Fibroblast of the conjunctiva (primary cell): ENCODE results near the gene CROCC2.

Experiments
- DNase-seq: peaks from one replicate; pipeline ENCODE4 v3.0.0-alpha.2; 2010; ENCODE audit warnings: low read depth

The CROCC2 gene

GRCh38 chr2:240956171-240956934 is 50.2 kb downstream of the CROCC2 start:
- DNase-seq: no peak

- DNase-seq: no peak
These were observed 51.0 kb downstream of the CROCC2 start for GRCh38 chr2:240956935-240957655.

- DNase-seq: no peak
These were observed 51.7 kb downstream of the CROCC2 start for GRCh38 chr2:240957656-240958365.

- DNase-seq: no peak
These were observed 52.5 kb downstream of the CROCC2 start for GRCh38 chr2:240958366-240959213.

DNA sequence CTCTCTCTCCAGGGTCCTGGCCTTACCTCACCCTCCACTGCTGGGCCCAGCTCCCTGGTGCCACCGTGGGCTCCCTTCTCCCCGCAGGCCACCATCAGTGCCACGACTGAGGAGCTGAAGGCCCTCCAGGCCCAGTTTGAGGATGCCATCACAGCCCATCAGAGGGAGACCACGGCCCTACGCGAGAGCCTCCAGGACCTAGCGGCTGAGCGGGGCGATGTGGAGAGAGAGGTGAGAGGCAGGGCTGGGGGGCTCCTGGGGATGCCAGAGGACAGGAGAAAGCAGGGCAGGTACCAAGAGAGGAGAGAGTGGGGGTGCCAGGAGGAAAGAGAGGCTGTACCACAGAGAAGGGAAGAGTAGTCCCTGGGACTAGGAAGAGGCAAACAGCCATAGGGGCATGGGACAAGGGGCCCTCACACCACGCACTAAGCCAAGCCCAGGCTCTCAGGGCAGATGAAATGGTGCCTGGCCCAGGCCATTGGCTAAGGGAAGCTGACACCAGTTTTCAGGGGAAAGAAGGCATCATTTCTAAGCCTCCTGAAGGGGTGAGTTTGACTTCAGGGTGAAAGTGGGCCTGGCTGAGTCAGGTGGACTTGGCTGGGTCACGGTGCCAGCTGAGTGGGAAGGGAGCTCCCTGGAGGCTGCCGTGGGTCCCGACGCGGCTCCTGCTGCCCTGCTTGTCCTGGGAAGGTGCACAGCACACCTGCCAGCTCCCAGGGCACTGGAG is 53.2 kb downstream of the CROCC2 start:
- no peak for DNase-seq

GRCh38 chr2:240959941-240960308 is 53.8 kb downstream of the CROCC2 start:
- no peak for DNase-seq

DNA sequence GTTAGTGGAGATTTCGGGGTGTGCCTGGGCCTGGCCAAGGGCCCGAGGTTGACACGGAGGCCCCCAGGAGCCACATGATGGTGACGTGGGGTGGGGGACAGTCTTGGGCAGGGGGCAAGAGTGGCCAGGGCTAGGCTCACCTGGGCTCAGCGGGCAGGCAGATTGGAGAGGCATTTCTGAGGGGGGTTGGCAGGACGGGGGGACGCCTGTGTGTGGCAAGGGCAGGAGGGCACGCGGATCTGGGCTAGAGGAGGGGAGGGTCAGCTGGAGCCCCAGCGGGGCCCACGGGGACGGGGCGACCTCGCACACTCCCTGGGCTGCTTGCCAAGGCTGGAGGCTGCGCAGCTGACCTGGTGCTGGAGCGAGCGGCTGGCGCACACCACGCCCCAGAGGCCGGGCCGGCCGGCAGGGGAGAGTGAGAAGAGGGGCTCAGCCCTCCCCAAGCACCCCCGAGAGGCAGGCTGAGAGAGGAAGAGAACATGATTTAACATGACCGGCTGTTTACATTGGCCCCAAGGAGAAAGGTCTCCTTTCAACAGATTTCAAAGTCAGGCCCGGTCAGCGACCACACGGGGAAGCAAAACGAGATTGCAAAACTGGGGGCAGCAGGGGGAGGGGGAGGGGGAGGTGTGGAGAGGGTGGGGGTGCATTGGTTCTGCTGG is 54.3 kb downstream of the CROCC2 start:
- peak; percentile 65 for DNase-seq

DNA sequence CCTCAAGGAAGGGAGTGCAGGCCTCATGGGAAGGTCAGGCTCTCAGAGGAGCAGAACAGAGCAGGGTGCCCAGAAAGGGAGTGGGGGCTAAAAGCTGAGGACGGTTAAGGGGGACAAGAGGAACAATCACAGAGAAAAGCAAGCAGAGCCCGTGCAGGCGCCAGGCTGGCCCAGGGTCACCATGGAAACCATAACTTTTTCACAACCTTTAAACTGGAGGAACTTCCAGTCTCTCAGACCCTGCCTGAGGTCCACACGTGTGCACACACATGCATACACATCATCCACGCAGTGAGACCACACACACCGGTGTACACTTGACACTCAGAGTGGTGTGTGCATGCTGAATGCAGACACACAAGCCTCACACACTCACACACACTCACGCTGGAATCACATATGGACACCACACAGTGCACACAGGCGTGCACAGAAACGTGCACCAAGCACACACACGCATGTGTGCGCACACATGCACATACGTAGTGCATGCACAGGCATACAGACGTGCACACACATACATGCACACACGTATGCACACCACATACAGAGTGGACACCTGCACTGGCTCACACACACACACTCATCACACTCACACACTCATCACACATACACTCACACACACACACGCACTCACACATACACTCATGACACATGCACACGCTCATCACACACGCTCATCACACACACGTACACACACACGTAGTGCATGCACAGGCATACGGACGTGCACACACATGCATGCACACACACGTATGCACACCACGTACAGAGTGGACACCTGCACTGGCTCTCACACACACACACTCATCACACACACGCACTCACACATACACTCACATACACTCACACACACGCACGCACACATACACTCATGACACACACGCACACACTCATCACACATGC is 55.1 kb downstream of the CROCC2 start:
- no peak for DNase-seq

DNA sequence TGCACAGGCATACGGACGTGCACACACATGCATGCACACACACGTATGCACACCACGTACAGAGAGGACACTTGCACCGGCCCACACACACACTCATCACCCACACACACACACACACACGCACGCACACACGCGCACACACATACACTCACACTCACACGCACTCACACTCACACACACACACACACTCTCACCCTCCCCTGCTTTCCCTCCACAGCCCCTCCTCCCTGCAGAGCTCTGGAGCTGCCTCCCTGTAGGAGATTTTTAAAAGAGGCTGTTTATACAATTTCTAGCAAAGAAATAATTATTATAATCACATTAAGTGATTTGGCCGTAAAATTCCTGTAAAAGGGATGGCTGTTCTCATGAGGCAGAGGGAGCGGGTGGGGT is 55.8 kb downstream of the CROCC2 start:
- DNase-seq: no peak

- no peak for DNase-seq
These were observed 56.3 kb downstream of the CROCC2 start for GRCh38 chr2:240962300-240963064.

DNA sequence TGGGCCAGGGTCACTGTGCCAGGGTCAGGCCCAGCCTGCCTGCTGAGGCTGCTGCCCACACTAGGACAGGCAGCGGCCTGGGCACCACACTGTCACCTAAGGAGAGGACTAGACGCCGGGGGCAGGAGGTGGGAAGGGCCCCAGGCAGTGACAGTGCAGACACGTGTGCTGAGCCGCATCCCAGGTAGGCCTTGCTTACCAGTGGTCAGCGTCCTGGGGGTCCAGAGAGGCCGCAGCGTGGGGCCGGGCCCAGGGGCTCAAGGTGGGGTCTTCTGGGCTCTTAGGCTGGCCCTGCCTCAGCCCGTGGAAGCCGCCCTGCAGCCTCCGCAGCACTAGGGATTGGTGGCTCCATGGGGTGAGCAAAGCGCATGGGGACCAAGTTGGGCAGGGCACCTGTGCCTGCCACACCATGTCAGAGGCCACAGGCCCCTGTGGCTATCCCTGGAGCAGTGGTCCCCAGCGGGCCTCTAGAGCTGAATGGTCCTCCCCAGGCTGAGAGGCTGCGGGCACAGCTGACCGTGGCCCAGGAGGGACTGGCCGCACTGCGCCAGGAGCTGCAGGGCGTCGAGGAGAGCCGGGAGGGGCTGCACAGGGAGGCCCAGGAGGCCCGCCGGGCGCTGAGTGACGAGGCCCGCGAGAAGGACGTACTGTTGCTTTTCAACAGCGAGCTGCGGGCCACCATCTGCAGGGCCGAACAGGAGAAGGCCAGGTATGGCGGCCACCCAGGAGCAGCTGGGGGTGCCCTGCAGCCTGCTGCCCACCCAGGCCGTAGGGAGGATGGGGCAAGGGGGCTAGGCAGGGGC is 57.1 kb downstream of the CROCC2 start:
- no peak for DNase-seq

DNA sequence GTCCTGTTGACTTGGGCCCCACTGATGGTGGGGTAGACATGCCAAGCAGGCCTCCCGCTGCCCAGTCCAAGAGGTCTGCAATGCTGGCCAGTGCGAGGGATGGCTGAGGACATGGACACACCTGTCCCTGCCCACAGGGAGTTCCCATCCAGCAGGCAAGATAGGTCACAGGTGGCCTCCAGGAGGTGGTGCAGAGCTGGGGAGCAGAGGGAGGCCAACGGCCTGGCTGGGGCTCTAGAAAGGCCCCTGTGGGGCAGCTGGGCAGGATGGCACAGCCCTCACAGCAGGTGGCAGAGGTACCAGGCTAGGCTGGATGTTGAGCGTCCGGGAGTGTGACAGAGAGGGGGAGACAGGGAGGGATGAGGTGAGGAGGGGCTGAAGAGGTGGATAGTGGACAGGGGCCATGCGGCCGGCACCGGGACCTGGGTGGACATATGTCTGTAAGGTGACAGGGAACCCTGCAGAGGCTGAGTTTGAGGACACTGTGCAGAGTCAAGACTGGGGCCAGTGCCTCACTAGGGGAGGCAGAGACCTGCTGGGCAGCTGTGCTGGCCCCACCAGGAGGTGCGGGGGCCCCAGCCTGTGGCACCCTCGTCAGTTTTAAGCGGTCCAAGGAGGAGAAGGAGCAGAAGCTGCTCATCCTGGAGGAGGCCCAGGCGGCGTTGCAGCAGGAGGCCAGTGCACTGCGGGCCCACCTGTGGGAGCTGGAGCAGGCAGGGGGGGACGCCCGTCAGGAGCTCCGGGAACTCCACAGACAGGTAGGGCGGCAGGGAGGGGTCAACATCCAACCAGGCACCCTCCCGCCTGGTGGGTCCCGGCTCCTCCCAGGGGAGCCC is 58.0 kb downstream of the CROCC2 start:
- DNase-seq: no peak

DNA sequence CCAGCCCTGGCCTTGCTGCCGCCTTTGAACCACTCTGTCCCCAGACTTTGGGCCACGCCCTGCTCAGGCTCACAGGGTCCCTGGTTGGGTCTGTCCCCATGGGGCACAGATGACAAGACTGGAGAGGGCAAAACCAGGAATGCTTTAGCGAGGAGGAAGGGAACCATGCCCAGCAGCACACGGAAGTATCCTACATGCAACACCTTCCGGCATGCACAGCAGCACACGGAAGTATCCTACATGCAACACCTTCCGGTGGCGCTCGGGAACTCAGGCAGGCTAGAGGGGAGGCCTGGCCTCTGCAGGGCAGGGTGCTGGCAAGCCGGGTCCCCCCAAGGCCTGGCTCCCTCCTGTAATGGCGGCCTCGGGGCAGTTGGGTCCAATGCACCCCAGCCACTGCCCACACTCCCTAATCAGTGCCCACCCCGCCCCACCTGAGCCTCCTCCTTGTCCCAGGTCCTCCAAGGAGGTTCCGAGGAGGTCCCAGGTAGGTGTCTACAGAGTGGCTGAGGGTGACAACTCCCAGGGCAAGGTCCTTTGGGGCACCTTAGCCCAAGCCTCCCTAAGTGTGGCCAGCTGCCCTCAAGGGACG is 58.7 kb downstream of the CROCC2 start:
- DNase-seq: no peak

- DNase-seq: no peak
These were observed 59.3 kb downstream of the CROCC2 start for GRCh38 chr2:240965296-240965904.

GRCh38 chr2:240965905-240966456 is 59.8 kb downstream of the CROCC2 start:
- DNase-seq: no peak

DNA sequence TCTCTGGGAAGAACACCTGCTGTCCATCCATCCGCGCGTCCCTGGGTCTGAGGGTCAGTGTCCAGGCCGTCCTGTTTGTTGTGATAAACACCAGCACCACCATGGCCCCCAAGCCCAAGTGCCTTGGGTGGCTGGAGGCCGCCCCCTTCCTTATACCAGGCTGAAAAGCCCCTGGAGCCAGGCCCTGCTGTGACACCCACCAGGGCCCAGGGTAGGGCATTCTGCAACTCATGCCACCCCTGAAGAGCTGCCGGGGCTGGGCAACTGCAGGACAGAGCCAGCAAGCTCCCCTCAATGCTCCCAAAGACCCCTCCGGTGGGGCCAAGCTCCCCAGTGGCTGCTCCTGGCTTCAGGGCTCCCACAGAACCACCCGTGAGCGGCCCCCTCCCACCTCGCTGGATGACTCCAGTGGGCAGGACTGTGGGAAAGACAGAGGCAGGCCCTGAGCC is 60.3 kb downstream of the CROCC2 start:
- DNase-seq: no peak
